Stimulated activated CD8-positive, alpha-beta memory T cell treated with anti-CD3 and anti-CD28 coated beads, Interleukin-4, amount 100 ng/mL, for 48 hours (primary cell): ENCODE results near the gene GSK3B.
"Not testable (repeated sequence)": the region's sequence is repeated elsewhere in the genome, so short reads cannot be mapped to it uniquely, and the experiment has no call there.

Source experiments
- DNase-seq: peaks from one replicate; pipeline ENCODE4 v3.0.0-alpha.2; 2020

Gene GSK3B

DNA sequence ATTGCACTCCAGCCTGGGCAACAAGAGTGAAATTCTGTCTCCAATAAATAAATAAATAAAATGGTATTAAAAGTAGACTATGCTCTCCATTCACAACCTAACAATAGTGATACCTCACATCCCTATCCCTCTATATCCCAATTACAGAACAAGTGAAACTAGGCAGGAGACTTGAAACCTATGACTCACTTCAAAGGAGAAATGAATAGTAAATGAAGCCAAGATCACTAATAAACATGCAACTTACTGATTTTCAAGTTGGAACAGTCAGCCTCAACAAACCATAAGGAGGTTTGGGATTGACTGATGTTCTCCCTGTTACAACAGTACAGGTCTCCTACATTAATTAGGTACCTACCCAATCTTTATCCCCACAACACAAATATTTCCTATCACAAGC, 103.4 kb downstream of the GSK3B start:
- DNase-seq: no peak

DNA sequence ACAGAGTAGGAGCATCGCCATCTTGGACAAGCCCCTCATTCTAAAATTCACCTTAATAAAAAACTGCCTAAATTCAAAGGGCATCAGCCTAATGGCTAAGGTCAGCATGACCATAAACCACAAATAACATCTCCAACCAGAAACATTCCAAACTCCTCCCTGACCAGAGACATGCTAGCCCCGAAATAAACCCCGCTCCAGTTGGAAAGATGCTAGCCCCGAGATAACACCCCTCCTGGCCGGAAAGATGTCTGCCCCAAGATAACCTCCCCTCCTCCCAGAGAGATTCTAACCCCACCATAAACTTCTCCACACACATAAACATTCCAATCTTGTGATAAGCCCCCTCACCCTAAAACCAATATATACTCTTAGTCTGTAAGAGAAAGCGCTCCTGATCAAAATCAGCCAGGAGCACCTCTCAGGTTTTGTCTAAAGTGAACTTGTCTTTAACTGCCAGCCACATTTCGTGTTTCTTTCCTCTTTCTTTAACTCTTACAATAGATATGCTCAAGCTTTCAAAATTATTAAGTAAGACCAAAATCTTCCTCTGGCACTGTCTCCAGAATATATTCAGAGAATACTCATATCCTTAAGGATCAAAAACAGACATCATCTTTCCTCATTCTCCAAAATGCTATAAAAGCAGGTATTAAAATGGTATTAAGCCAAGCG, 104.1 kb downstream of the GSK3B start:
- DNase-seq: no peak

DNA sequence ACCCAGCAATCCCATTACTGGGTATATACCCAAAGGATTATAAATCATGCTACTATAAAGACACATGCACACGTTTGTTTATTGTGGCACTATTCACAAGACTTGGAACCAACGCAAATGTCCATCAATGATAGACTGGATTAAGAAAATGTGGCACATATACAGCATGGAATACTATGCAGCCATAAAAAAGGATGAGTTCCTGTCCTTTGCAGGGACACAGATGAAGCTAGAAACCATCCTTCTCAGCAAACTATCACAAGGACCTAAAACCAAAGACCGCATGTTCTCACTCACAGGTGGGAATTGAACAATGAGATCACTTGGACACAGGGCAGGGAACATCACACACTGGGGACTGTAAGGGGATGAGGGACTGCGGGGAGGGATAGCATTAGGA, 107.4 kb downstream of the GSK3B start:
- not testable (repeated sequence) for DNase-seq

DNA sequence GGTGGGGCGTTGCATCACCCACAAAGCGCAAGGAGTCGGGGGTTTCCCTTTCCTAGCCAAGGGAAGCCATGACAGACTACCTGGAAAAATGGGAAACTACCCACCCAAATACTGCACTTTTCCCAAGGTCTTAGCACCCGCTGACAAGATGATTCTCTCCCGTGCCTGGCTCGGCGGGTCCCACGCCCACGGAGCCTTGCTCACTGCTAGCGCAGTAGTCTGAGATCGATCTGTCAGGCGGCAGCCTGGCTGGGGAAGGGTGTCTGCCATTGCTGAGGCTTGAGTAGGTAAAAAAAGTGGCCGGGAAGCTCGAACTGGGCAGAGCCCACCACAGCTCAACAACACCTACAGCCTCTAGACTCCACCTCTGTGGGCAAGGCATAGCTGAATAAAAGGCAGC, 112.9 kb downstream of the GSK3B start:
- DNase-seq: no peak

DNA sequence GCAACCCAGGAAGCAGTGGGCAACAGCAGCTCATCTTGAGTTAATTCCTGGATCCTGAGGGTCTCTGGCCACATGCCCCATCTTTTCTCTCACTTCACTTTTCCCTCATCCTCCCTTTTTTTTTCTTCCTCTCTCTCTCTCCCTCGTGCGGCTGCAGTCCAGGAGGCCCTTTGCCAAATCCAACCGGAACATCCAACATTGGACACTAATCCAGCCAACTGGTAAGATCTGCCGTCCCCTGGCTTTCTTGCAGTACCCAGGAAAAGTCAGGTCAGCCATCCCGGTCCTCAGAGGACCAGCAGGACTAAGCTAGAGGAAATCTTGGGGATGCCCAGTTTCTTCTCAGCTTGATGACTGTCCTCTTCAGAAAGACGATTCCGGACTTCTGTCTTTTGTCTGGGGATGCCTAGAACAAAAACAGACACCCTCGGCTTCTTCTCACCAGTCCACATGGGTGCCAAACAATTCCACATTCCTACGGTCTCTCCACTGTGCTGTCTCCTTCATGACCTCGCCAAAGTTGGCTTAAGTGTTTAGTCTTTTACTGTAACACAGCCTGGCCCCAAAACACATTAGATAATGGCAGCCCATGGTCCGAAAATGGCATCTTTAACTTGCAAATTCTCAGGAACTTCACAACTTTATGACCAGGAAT, 115.6 kb downstream of the GSK3B start:
- no peak for DNase-seq

DNA sequence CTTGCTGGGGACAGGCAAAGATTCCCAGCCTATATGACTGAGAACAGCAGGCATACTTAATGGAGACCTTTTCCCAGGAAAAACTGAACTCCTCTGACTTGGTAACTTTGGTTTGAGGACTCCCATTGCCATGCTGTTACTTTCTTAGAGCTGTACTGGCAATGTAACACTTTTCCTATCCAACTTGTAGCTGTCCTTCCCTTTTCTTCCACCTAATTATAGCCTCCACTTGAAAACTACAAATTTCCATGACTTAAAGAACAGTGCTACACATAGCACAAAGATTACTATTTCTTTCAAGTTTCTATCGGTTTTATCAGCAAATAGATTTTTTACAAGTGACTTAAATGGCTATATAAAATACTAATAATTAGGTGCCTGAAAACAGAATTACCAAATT, 116.9 kb downstream of the GSK3B start:
- no peak for DNase-seq

DNA sequence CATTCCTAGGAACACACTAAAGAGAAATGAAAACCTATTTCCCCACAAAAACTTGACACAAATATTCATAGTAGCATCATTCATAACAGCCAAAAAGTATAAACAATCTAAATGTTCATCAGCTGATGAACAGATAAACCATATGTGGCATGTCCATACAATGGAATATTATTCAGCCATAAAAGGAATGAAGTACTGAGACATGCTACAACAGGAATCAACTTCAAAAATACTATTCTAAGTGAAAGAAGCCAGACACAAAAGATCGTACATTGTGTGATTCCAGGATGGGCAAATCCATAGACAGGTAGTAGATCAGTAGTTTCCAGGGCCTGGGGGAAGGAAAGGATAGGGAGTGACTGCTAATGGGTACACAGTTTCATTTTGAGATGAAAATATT, 118.0 kb downstream of the GSK3B start:
- no peak for DNase-seq

DNA sequence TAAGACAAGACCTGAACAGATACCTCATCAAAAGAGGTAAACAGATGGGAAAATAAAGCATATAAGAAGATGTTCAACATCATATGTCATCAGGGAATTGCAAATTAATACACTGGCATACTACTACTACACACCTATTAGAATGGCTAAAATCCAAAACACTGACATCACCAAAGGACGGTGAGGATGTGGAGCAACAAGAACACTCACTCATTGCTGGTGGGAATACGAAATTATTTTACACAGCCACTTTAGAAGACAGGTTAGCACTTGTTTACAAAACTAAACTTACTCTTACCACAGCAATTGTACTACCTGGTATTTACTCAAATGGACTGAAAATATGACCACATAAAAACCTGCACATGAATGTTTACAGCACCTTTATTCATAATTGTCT, 119.6 kb downstream of the GSK3B start:
- DNase-seq: no peak

DNA sequence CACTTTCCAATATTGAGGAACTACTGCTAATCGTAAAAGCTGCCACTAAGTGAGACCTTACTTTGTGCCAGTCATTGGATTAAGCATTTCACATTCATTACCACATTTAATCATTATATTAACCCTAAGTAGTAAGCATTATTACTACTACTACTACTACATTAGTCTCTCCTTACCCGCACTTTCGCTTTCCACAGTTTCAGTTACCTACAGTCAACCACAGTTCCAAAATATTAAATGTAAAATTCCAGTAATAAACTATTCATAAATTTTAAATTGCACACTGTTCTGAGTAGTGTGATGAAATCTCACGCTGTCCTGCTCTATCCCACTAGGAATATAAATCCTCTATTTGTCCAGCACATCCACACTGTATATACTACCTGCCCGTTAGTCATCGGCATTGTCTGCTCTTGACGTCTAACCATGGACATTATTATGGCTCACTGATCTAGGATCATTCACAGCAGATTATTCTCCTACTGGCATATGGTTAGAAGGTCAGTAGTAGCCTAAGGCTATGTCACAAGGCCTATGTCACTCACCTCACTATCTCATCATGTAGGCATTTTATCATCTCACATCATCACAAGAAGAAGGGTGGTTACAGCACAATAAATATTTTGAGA, 121.1 kb downstream of the GSK3B start:
- DNase-seq: no peak

DNA sequence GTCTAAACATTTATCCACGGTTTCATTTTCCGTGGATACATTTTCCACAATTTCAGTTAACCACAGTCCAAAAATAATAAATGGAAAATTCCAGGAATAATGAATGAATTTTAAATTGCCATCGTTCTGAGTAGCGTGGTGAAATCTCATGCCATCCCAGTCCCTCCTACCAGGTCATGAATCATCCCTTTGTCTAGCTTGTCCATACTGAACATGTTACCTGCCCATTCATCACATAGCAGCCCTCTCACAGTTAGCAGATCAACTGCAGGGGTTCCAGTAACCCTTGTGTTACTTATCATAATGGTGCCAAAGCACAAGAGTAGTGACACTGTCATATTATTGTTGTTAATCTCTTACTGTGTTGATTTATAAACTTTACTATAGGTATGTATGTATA, 124.5 kb downstream of the GSK3B start:
- no peak for DNase-seq

DNA sequence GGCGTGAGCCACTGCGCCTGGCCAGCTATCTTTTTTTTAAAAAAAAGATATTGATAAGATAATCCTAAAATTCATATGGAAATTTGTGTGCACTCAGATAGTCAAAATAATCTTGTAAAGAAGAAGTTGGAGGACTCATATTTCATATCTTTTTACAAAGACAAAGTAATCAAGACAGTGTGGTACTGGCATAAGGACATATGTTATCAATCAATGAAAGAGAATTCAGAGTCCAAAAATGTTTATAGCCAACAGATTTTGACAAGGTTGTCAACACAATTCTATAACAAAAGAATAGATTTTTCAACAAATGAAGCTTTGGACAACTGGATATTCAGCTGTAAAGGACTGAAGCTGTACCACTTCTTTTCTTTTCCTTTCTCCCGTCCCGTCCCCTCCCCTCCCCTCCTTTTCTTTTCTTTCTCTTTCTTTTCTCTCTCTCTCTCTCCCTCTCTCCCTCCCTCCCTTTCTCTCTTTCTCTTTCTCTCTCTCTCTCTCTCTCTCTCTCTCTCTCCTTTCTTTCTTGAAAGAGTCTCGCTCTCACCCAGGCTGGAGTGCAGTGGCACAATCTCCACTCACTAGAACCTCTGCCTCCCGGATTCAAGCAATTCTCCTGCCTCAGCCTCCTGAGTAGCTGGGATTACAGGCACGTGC, 126.8 kb downstream of the GSK3B start:
- DNase-seq: no peak

DNA sequence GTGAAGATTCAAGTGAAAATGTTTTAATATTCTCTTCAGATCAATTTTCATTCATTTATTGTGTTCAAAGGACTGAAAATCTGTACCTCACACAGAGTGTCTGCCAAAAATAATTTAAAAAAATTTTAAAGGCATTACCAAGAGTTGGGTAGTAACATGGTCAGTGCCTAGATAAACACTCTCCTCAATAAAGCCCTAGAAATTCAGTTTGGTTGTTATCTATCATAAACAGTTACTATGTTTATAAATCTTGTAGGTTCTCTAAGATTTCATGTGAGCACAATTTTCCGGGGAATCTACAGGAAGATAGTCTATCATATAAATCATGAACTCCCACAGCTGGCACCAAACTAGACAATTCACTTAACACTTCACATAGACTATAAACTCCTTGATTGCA, 128.6 kb downstream of the GSK3B start:
- no peak for DNase-seq

DNA sequence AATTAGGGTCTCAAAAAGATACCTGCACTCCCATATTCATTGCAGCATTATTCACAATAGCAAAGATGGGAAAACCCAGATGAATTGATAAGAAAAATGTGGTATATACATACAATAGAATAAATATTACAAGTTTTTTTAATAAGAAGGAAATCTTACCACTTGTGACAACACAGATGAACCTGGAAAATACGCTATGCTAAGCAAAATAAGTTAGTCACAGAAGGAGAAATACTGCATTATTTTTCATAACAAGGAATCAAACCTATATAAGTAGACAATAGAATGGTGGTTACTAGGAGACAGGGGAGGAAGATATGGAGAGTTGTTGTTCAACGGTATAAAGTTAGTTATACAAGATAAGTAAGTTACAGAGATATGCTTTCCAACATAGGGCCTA, 130.0 kb downstream of the GSK3B start:
- no peak for DNase-seq

DNA sequence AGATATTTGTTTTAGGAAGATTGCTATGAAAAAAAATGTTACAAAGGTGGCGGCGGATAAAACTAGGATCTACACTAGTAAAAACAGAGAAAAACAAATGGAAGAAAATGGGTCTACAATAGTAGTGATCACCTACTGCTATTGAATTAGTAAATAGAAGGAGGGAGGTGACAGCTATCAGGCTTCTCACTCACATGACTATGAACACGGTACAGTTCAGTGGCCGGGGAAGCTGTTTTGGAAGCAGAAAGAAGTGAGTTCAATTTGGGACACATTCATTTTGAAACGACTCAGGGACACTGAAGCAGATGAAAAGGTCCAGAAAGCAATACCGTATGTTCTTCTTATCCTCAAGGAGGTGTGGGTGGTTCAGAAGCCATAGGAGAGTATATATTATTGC, 138.3 kb downstream of the GSK3B start:
- no peak for DNase-seq

DNA sequence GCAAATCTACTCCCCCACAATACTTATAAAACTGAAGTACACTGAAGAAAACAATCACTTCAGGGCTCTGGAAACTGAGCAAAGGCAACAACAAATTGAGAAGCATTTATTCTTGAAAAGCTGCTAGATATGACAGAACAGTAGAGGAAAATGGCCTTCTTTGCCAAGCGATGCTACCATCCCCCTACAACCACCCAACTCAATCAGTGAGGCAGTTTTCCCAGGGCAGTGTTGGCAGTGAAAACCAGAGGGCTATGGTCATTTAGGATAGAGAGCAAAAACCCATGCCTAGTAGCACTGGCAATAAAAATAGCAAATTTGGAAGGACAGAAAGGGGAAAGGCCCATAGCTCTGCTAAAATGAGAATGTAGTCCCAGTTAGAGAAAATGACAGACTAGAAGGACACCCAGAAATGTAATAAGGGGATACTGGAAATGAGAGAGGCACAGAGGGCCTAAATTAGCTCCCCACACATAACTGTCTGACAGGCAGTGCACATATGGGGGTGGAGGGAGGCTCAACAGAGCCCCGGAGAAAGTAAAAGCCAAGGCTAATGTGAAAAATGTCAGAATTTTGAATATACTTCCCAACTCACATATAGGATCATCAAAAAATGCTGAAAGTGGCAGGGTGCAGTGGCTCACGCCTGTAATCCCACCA, 143.5 kb downstream of the GSK3B start:
- no peak for DNase-seq

DNA sequence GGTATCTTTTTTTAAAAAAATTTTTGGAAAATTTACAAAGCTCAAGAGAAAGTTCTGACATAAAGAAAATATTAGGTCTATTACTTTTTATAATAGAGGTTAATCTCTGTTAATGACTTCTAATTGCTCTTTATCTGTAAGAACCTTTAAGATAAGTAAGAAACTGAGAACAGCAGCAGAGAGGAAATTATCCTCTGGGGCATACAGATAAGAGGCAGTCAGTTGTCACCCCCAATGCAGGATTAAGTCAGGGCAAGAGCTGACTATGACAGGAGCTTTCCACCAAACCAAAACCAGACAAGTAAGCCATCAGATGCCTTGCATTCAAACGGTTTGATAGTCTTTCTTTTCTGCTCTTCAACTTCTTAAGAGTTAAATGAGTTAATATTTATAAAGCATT, 149.0 kb downstream of the GSK3B start:
- DNase-seq: no peak

DNA sequence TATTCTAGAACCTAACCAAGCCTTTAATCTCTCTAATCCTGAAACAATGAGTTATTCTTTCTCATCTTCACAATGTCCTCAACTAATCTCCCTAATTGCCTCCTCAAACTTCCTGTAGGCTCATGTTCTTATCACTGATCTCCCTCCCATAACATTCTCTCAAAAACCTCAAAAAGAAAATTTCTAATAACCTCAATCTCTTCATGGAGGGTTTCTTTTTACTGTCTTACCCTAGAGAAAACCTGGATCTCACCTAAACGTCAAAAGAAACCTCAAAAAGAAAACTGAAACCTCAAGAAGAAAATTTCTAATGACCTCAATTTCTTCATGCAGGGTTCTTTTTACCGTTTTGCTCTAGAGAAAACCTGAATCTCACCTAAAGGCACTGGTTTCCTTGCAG, 150.2 kb downstream of the GSK3B start:
- no peak for DNase-seq

DNA sequence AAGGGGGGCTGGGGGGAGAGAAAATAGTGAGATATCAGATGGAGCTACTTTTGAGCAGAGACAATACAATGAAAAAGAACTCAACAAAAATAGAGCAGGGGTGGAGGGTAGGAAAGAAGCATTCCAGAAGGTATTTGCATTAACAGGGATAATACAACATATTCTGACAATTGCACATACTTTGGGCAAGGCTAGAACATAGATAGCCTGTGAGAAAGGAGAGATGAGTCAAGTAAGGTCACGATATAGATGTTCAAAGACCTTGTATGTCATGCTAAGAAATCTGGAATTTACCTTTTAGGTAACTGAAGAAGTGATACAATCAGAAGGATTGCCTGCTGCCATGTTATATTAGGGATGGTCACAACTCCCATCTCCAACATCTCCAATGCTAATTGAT, 155.2 kb downstream of the GSK3B start:
- DNase-seq: no peak

DNA sequence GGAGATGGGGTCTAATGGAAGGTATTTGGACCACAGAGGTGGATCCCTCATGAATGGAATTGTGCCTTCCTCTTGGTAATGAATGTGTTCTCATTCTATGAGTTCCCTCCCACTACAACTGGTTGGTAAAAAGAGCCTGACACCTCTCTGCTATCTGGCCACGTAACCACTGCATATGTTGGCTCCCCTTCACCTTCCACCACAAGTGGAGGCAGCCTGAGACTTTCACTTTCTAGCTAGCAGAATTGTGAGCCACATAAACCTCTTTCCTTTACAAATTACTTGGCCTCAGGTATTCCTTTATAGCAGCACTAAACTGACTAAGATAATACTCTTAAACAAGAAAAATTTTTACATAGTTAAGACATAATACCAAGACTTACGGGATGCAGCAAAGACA, 157.0 kb downstream of the GSK3B start:
- DNase-seq: peak; percentile 59

DNA sequence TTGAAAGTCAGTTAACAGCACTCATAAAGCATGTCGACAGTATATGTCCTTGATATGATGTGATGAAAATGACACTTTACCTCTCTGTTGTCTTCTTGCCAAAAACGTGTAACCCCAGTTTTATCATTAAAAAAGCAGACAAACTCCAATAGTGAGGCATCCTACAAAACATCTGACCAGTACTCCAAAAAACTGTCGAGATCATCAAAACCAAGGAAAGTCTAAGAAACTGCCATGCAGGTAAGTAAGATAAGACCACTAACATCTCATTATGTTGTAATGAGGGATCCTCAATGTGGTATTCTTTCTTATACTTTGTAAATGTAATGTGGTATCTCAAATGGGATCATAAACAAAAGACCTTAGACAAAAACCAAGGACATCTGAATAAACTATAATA, 160.0 kb downstream of the GSK3B start:
- DNase-seq: no peak

DNA sequence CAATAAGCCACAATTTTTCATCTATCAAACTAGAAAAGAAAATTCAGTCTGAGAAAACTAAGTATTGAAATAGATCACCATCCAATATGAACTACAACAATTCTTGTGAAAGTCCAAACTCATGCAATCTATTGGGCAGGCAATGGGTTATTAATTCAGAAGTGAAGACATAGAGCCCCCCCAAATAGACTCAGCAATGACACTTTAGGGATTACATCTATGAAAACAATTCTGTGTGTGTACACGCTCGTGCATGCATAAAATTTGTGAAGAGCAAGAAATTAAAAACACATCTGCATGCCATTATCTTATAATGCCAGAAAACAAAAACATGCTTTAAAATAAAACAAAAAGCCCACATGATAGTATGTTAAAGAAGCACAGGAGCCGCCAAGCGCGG, 161.0 kb downstream of the GSK3B start:
- DNase-seq: no peak

DNA sequence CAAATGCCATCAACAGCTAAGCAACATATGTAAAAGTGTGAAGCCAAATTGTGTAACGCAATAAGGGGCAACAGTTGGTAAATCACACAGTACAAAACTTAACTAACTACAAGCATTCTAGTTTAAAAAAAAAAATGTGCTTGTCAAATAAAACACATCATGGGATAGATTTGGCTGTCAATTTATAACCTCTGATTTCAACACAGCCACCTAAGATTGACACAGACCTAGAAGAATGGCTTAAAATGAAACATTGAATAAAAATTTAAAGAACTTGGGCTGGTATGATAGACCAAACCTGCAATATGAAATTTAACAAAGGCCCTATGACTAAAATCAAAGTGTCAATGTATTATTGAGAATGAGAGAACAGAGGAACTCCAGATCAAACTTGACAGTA, 164.0 kb downstream of the GSK3B start:
- no peak for DNase-seq

DNA sequence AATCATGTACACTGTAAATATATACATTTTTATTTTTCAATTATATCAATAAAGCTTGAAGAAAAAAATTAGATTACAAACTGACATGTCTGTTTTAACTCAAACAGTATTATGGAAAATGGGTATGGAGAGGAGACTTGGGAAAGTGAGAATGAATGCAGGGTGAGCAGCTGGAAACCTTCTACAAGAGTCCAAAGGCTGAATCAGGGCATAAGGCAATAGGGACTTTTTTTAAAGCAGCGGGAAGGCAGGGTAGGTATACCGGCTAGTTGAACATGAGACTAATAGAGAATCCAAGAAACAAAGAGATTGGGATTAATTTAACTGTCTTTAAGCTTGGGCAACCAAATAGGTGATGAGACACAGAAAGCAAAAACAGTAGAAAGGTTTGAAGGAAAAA, 167.1 kb downstream of the GSK3B start:
- DNase-seq: no peak
